LNCaP clone FGC (cell line): Measurements from ENCODE around the gene PDE8A.
"Not testable (repeated sequence)": the region's sequence is repeated elsewhere in the genome, so short reads cannot be mapped to it uniquely, and the experiment has no call there.

Experiments
- DNase-seq: peaks from one replicate; pipeline ENCODE4 v3.0.0-alpha.2; 2011; ENCODE audit warnings: low read depth
- H3K4me3 ChIP-seq: 2 replicates; pipeline ENCODE4 v1.5.1; 2011; ENCODE audit warnings: mild to moderate bottlenecking, low read depth, low read length, control low read depth
- TF ChIP-seq, protein P1 (sequence below): IDR thresholded peaks from 2 replicates; pipeline ENCODE4 v1.5.1; 2012; ENCODE audit warnings: mild to moderate bottlenecking; ENCODE audit not compliant: control insufficient read depth, insufficient read depth; ENCODE audit errors: extremely low read depth

PDE8A gene

DNA sequence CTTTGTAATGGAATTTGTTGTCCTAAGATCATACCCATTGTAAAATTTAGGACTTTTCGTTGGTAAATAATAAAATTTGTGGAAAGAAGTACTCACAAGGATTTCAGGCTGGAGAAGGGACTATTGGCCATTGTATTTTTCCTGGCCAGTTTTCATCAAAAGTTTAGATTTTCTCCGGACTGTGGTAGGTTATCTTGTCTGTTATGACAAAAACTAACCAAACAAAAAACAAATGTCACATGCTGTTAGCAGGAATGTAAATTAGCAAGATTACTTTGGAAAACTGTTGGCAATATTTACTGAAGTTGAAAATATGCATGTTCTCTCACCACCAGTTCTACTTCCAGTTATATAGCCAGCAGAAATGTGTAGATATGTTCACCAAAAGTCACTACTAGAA, 27.8 kb downstream of the PDE8A start:
- DNase-seq = no peak
- TF ChIP-seq, protein P1, sequence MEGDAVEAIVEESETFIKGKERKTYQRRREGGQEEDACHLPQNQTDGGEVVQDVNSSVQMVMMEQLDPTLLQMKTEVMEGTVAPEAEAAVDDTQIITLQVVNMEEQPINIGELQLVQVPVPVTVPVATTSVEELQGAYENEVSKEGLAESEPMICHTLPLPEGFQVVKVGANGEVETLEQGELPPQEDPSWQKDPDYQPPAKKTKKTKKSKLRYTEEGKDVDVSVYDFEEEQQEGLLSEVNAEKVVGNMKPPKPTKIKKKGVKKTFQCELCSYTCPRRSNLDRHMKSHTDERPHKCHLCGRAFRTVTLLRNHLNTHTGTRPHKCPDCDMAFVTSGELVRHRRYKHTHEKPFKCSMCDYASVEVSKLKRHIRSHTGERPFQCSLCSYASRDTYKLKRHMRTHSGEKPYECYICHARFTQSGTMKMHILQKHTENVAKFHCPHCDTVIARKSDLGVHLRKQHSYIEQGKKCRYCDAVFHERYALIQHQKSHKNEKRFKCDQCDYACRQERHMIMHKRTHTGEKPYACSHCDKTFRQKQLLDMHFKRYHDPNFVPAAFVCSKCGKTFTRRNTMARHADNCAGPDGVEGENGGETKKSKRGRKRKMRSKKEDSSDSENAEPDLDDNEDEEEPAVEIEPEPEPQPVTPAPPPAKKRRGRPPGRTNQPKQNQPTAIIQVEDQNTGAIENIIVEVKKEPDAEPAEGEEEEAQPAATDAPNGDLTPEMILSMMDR = no peak
- no peak overlapping the region for H3K4me3 ChIP-seq

DNA sequence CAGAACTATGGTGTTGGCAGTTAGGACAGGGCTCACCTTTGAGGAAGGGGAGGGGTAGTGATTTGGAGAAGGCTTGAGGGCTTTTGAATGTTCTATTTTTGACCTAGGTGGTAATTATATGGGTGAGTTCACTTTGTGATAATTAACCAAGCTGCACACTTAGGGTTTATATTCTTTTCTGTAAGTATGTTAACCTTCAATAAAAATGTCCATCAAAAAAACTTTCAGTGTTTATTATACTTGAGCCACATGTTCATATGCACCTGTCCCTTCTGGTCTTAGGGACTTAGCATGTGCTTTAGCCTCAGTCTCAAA, 28.4 kb downstream of the PDE8A start:
- no peak overlapping the region for H3K4me3 ChIP-seq
- DNase-seq = no peak
- TF ChIP-seq, protein P1 = no peak

DNA sequence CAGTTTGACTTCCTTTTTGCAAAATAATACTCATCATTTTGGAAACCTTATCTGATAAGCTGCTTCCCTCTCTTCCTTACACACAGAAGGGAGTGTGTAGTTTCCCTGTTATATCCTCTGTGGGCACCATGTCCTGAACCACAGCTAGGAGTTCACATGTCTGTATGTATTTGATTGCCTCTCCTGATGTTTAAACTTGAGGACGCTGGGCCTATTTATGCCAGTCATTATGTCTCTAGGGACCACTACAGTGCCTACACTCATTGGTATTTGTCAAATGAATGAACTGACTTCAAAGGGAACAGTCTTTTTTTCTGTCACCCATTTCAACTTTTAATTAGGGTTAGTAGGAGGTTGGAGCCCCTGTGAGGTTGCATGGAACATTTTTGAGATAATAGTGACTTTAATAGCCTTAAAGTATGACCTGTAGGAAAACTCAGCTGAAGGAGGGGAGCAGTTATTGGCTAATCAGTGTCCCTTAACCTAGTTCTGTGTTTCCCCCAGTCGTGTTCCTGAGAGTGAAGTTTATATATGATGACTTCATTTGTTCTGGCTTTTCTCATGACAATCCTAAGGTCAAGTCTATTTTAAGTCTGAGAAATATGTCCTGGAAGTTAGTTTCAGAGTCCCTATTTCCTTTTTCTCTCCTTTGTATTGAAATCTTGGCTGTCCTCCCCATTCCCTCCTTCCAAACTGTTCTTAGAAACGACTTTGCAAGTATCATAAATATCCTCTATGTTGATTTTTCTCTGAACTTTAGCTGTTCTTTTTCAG, 28.9 kb downstream of the PDE8A start:
- no peak for DNase-seq
- TF ChIP-seq, protein P1 = 0 out of 2 replicates have a peak, but pooled peaks have one; percentile 14
- H3K4me3 ChIP-seq = no peak overlapping the region

DNA sequence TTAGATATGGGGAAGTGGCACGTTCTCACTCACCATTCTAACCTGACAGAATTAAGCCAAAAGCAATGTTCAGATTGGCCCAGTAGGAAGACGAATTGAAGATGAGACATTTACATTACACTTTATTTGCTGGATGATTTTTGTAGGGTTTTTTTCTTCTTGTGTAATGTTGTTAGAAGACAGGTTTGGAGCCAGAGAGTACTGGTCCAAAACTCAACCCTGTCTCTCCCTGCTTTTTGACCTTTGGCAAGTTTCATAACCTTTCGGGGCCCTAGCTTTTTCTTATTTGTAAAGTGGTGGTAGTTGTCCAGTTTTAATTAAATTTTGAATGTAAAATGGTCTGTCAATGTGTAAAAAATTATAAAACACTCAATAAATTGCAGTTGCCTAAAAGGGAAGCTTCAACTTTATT, 29.5 kb downstream of the PDE8A start:
- no peak overlapping the region for H3K4me3 ChIP-seq
- TF ChIP-seq, protein P1 = no peak
- DNase-seq = no peak

DNA sequence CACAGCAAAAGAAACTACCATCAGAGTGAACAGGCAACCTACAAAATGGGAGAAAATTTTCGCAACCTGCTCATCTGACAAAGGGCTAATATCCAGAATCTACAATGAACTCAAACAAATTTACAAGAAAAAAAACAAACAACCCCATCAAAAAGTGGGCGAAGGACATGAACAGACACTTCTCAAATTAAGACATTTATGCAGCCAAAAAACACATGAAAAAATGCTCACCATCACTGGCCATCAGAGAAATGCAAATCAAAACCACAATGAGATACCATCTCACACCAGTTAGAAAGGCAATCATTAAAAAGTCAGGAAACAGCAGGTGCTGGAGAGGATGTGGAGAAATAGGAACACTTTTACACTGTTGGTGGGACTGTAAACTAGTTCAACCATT, 30.1 kb downstream of the PDE8A start:
- not testable (repeated sequence) for DNase-seq, H3K4me3 ChIP-seq

DNA sequence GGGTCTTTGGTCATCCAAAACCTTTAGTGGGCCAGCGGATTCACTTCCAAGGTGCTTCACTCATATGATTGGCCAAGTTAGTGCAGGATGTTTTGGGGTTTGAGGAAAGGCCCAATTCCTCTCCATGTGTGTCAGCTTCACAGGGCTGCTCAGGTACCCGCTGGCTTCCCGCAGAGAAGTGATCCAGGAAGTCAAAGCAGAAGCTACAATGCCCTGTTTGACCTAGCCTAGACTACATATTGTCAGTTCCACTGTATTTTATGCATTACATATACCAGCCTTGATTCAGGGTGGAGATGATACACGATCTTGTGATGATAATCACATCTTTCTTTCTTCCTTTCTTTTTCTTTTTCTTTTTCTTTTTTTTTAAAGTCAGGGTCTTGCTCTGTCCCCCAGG, 32.1 kb downstream of the PDE8A start:
- TF ChIP-seq, protein P1 = no peak
- no peak for DNase-seq

DNA sequence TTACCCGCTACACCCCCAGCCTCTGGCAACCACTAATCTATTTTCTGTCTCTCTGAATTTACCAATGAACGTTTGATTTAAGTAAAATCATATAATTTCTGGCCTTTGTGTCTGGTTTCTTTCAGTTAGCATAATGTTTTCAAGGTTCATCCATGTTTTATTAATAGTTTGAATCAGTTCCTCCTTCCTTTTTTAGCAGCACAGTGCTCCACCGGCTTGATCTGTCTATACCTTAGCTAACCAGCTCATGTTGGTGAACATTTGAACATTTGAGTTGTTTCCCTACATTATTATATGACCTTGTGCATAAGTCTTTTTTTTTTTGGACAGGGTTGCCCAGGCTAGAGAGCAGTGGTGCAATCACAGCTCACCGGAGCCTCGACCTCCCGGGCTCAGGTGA, 33.3 kb downstream of the PDE8A start:
- TF ChIP-seq, protein P1 = no peak
- DNase-seq = no peak
- H3K4me3 ChIP-seq = no peak overlapping the region

More for the DNA sequence above, 32.1 kb downstream of the PDE8A start:
- no peak overlapping the region for H3K4me3 ChIP-seq

DNA sequence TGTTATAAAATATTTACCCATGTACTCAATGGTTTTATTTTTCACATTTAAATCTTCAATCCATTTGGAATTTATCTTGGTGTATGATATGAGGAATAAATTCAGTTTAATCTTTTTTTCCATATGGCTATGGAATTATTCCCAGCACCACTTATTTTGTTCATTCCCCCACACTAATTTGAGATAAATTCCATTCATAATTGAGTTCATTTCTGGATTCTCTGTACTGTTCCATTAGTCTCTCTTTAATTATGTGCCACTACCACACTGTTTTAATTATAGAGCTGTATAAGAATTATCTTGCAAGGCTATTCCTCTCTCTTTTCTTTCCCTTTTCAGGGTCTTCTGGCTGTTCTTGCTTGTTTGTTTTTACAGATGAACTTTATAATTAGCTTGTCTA, 34.6 kb downstream of the PDE8A start:
- TF ChIP-seq, protein P1 = no peak
- H3K4me3 ChIP-seq = no peak overlapping the region
- DNase-seq = no peak
